CD4-positive, alpha-beta T cell treated with Interleukin-1 beta for 1 hour (primary cell): Measurements from ENCODE around the gene GARIN6.
"Not testable (repeated sequence)": the region's sequence is repeated elsewhere in the genome, so short reads cannot be mapped to it uniquely, and the experiment has no call there.

Experiments used
- DNase-seq, 2 donors: peaks; one replicate each; pipeline ENCODE4 v3.0.0-alpha.2; 2020 to 2022

The GARIN6 gene

DNA sequence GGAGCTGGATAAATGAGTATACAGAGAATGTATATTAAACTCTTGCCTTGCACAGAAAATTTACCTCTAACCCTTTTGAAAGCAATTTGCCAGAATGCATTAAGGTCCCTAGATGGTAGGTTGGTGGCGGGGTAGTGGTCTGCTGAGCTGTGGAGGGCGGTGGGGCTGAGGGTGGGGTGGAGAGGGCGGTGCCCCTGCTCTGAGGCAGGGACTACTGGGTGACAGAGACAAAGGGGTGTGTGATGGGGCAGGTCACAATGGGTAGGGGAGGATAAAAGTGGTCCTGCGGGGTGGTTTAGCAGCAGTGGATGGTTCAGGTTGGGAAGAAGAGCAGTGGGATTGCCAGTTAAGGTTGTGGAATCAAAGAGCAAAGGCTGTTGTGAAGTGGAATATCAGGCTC, at the start of gene GARIN6:
Gene GARIN6, plus strand, starts transcription at position 301 of the 400 bp plus-strand sequence. CDS start 422 bp downstream, outside the sequence.
- DNase-seq: no peak

GRCh38 chr12:99598785-99599184, 48.8 kb upstream of the GARIN6 start:
- DNase-seq: no peak

DNA sequence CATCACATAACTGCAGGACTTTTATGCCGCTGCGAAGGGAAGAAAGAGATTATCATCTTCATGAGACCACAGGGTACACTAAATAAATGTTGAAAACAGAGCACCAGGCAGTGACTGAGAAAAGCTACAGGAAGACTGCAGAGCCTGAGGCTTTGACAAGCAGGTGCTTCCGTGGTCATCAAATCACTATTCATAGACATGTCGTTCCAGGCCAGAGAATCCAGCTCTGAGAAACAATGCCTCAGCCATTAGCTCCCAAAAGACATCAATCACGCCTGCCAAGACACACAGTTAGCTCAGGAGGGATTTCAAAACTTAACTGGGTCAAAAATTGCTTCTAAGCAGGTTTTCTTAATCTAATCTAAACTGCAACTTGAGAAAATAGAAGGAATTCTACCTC, 47.2 kb upstream of the GARIN6 start:
- DNase-seq: no peak

- no peak for DNase-seq
These were observed 37.9 kb upstream of the GARIN6 start for GRCh38 chr12:99609455-99610181.

- DNase-seq: no peak
These were observed 36.4 kb upstream of the GARIN6 start for GRCh38 chr12:99611117-99611516.

GRCh38 chr12:99611599-99611998, 36.0 kb upstream of the GARIN6 start:
- no peak for DNase-seq

GRCh38 chr12:99618657-99619056, 28.9 kb upstream of the GARIN6 start:
- no peak for DNase-seq

- DNase-seq: no peak
These were observed 28.0 kb upstream of the GARIN6 start for GRCh38 chr12:99619389-99620158.

GRCh38 chr12:99620159-99620479, 27.4 kb upstream of the GARIN6 start:
- no peak for DNase-seq

DNA sequence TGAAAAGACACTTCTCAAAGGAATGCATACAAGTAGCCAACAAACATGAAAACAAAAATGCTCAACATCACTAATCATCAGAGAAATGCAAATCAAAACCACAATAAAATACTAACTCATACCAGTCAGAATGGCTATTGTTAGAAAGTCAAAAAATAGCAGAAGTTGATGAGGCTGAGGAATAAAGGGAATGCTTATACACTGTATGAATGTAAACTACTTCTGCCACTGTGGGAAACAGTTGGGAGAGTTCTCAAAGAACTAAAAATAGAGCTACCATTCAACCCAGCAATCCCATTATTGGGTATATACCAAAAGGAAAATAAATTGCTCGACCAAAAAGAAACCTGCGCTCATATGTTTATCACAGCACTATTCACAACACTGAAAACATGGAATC, 23.0 kb upstream of the GARIN6 start:
- DNase-seq: not testable (repeated sequence)

DNA sequence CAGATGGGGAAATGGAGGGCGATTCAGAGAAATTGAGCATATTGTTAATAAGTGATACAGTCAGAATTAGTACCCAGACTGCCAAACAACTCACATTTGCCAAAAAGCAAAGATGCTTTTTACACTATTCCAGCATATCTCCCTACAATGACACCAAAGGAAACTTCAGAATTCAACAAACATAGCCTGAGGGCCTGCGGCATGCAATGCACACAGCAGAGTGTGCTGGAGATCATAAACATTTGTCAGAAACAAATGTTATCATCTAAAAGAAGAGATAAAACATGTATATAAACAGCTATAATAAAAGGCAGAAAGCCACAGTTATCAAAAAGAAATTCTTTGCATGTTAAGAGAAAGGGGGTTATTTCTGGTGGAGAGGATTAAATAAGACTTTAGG, 20.1 kb upstream of the GARIN6 start:
- DNase-seq: no peak

DNA sequence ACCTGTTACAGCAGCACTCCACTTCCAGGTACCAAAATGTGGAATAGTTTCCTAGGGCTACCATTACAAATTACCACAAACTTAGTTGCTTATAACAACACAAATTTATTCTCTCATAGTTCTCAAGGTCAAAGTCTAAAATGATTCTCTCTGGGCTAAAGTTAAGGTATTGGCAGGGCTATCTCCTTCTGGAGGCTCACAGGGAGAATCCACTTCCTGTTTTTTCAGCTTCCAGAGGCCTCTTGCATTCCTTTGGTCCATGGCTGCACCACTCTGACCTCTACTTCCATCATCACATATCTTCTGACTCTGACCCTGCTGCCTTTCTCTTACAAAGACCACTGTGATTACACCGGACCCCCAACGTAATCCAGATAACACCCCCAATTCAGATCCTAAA, 2.9 kb upstream of the GARIN6 start:
- DNase-seq: no peak

DNA sequence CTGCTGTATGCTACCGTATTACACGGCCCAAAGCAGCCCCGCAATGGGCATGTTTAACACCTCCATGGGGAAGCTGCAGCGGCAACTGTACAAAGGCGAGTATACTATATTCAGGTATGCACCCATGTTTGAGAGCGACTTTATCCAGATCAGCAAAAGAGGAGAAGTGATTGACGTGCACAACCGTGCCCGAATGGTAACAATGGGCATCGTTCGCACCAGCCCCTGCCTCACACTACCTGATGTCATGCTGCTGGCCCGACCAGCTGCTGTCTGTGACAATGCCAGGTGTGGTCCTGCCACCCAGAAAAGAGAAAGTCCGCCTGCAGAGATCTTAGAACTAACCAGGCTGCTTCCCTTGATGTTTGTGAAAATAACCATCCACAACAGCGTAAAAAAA, 630 bp downstream of the GARIN6 start:
- DNase-seq: no peak

- no peak for DNase-seq
These were observed 2.0 kb downstream of the GARIN6 start for GRCh38 chr12:99649551-99649950.

GRCh38 chr12:99658671-99659349, 11.3 kb downstream of the GARIN6 start:
- DNase-seq: no peak

- DNase-seq: no peak
These were observed 23.1 kb downstream of the GARIN6 start for GRCh38 chr12:99670635-99671034.

DNA sequence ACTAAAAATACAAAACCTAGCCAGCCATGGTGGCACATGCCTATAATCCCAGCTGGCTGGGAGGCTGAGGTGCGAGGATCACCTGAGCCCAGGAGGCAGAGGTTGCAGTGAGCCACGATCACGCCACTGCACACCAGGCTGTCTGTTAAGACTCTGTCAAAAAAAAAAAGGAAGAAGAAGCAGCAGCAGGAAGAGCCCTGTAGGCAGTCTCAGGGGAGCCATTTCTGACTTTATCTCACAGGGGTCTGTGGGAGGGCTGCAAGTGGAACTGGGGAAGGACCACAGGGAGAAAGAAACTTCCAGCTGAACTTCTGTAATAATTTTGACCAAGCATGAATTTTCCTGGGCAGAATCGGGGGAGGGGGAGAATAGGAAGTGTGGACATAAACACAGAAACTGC, 32.7 kb downstream of the GARIN6 start:
- DNase-seq: no peak

DNA sequence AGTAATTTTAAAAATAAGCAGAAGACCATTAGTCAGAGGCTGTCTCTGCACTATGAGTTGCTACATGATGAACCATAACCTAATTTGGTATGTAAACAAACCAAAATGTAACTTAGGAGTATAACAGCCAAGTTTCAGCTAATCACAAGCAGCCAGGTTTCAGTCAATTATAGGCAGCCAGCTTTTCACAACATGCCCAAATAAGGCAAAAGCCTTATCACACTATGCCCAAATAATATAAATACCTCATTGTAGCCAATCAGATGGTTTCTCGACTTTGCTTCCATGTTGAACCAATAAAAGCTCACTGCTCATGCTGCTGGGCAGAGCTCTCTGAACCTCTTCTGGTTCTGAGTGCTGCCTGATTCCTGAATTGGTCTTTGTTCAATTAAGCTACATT, 38.6 kb downstream of the GARIN6 start:
- DNase-seq: no peak

DNA sequence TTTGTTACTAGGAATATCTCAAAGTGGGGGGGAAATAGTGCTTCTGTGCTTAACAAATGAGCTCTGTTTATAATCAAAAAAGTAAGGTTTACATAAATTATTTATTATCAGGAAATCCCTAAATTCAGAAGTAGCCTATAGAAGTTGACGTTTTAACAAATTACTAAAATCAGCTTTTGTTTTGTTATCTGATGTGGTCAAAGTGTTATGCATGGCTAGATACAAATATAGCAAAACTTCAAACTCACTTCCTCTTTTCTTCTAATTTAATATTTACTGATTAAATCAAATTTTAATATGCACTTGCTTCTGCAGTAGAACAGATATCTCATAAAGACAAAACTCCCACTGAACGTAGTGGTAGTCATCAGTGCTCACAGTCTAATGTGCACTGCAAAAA, 47.5 kb downstream of the GARIN6 start:
- no peak for DNase-seq
